Central memory CD8-positive, alpha-beta T cell (primary cell): ENCODE results near the gene XXYLT1.

Source experiments
- ATAC-seq: fragments of 150-1000 bp; cut with Tn5 transposase; replicated peaks from 2 replicates; pipeline ENCODE4 v1.10.0; 2022; ENCODE audit warnings: mild to moderate bottlenecking, moderate FRiP score, moderate number of reproducible peaks; ENCODE audit not compliant: poor library complexity, severe bottlenecking; ENCODE audit errors: extremely low read depth
- DNase-seq, 2 donors: peaks; one replicate each; pipeline ENCODE4 v3.0.0; 2021; ENCODE audit warnings: low spot score in 2 of 2
- H3K27ac Mint-ChIP-seq: one replicate; pipeline ENCODE4 v1.8.0; 2022; ENCODE audit warnings: low read depth, mild to moderate bottlenecking, moderate library complexity, mixed read lengths
- H3K27me3 Mint-ChIP-seq: one replicate; pipeline ENCODE4 v1.8.0; 2022; ENCODE audit warnings: mixed read lengths
- H3K36me3 Mint-ChIP-seq: one replicate; pipeline ENCODE4 v1.8.0; 2022; ENCODE audit warnings: mild to moderate bottlenecking, moderate library complexity, mixed read lengths; ENCODE audit not compliant: insufficient read depth
- H3K4me1 Mint-ChIP-seq: one replicate; pipeline ENCODE4 v1.8.0; 2022; ENCODE audit warnings: mixed read lengths
- H3K4me3 Mint-ChIP-seq: one replicate; pipeline ENCODE4 v1.8.0; 2022; ENCODE audit warnings: mild to moderate bottlenecking, moderate library complexity, mixed read lengths
- H3K9me3 Mint-ChIP-seq: one replicate; pipeline ENCODE4 v1.8.0; 2022; ENCODE audit warnings: mixed read lengths

XXYLT1 gene

GRCh38 chr3:195076981-195077610, 193.9 kb downstream of the XXYLT1 start:
- no peak overlapping the region for H3K4me3 Mint-ChIP-seq
- H3K36me3 Mint-ChIP-seq, result no peaks in the 10 kb centered on the region
- ATAC-seq, result no peak
- H3K27me3 Mint-ChIP-seq, result no peaks in the 10 kb centered on the region
- H3K4me1 Mint-ChIP-seq, result peaks cover 8% of the 10 kb centered on the region
- DNase-seq, result no peak
- no peaks in the 10 kb centered on the region for H3K9me3 Mint-ChIP-seq
- H3K27ac Mint-ChIP-seq, result no peak overlapping the region

GRCh38 chr3:195075941-195076875, 194.8 kb downstream of the XXYLT1 start:
- ATAC-seq, result no peak
- no peaks in the 10 kb centered on the region for H3K27me3 Mint-ChIP-seq

GRCh38 chr3:195075199-195075940, 195.6 kb downstream of the XXYLT1 start:
- no peak for ATAC-seq
- Mint-ChIP-seq H3K27ac (no peak overlapping the region), H3K36me3 (no peaks in the 10 kb centered on the region), H3K9me3 (no peaks in the 10 kb centered on the region), H3K4me1 (peaks cover 8% of the 10 kb centered on the region), H3K4me3 (no peak overlapping the region), H3K27me3 (no peaks in the 10 kb centered on the region)
- no peak for DNase-seq

More at GRCh38 chr3:195075941-195076875, 194.8 kb downstream of the XXYLT1 start:
- Mint-ChIP-seq H3K36me3 (no peaks in the 10 kb centered on the region), H3K27ac (no peak overlapping the region), H3K9me3 (no peaks in the 10 kb centered on the region), H3K4me3 (no peak overlapping the region), H3K4me1 (peaks cover 8% of the 10 kb centered on the region)
- DNase-seq, result no peak

- Mint-ChIP-seq H3K27ac (no peak overlapping the region), H3K27me3 (no peaks in the 10 kb centered on the region), H3K9me3 (no peaks in the 10 kb centered on the region), H3K4me1 (peaks cover under 1% of the 10 kb centered on the region), H3K36me3 (no peaks in the 10 kb centered on the region), H3K4me3 (no peak overlapping the region)
- ATAC-seq (no peak), DNase-seq (no peak)
These were observed 196.8 kb downstream of the XXYLT1 start for GRCh38 chr3:195073866-195074860.

- no peaks in the 10 kb centered on the region for H3K27me3 Mint-ChIP-seq
- no peak overlapping the region for H3K4me3 Mint-ChIP-seq
- H3K4me1 Mint-ChIP-seq, result no peaks in the 10 kb centered on the region
- no peaks in the 10 kb centered on the region for H3K9me3 Mint-ChIP-seq
- peaks cover 2% of the 10 kb centered on the region for H3K36me3 Mint-ChIP-seq
- DNase-seq, result no peak
- ATAC-seq, result no peak
- no peak overlapping the region for H3K27ac Mint-ChIP-seq
These were observed 197.9 kb downstream of the XXYLT1 start for GRCh38 chr3:195072916-195073564.

- H3K4me3 Mint-ChIP-seq, result no peak overlapping the region
- no peaks in the 10 kb centered on the region for H3K27me3 Mint-ChIP-seq
- no peak overlapping the region for H3K27ac Mint-ChIP-seq
- ATAC-seq (no peak), DNase-seq (no peak)
- no peaks in the 10 kb centered on the region for H3K9me3 Mint-ChIP-seq
- no peaks in the 10 kb centered on the region for H3K4me1 Mint-ChIP-seq
- peaks cover 2% of the 10 kb centered on the region for H3K36me3 Mint-ChIP-seq
These were observed 198.8 kb downstream of the XXYLT1 start for GRCh38 chr3:195071916-195072820.

- no peaks in the 10 kb centered on the region for H3K9me3 Mint-ChIP-seq
- H3K36me3 Mint-ChIP-seq, result peaks cover 6% of the 10 kb centered on the region
- DNase-seq (no peak), ATAC-seq (no peak)
- H3K27ac Mint-ChIP-seq, result no peak overlapping the region
- H3K27me3 Mint-ChIP-seq, result no peaks in the 10 kb centered on the region
- no peak overlapping the region for H3K4me3 Mint-ChIP-seq
- peaks cover 4% of the 10 kb centered on the region for H3K4me1 Mint-ChIP-seq
These were observed 199.8 kb downstream of the XXYLT1 start for GRCh38 chr3:195071011-195071728.

GRCh38 chr3:195070336-195070735, 200.6 kb downstream of the XXYLT1 start:
- Mint-ChIP-seq H3K36me3 (peaks cover 8% of the 10 kb centered on the region), H3K4me1 (peaks cover 5% of the 10 kb centered on the region), H3K9me3 (no peaks in the 10 kb centered on the region), H3K27me3 (no peaks in the 10 kb centered on the region), H3K27ac (no peak overlapping the region), H3K4me3 (no peak overlapping the region)
- DNase-seq, result no peak
- no peak for ATAC-seq

- H3K4me3 Mint-ChIP-seq, result no peak overlapping the region
- H3K36me3 Mint-ChIP-seq, result peaks cover 8% of the 10 kb centered on the region
- no peaks in the 10 kb centered on the region for H3K9me3 Mint-ChIP-seq
- H3K27ac Mint-ChIP-seq, result no peak overlapping the region
- no peaks in the 10 kb centered on the region for H3K27me3 Mint-ChIP-seq
- no peak for ATAC-seq
- DNase-seq, result no peak
- peaks cover 5% of the 10 kb centered on the region for H3K4me1 Mint-ChIP-seq
These were observed 201.3 kb downstream of the XXYLT1 start for GRCh38 chr3:195069501-195070251.
